Measurements from ENCODE around the gene AUP1. TPM values are rescaled to one million over a fixed set of nuclear protein-coding genes. Genes with fewer than 3 reads are reported as not detected.

Gene AUP1
- total and polyA plus RNA-seq, 9 of the 15 experiments (the other 6 are each of a cell fraction or from before 2014, with no cell fraction given), result 70.7 to 245 (median 165) TPM

- 96% methylated on average over 30 of the region's 65 CpGs for WGBS (ENCODE audit: insufficient coverage, low coverage, missing lambda C conversion rate)
- no peak for TF ChIP-seq TEAD2 (tag; IDR thresholded peaks at IDR 0.05)
- peak; percentile 75 for TF ChIP-seq POLR2G (IDR thresholded peaks at IDR 0.05; ENCODE audit: low read depth, low read length)
- H3K36me3 ChIP-seq (ENCODE audit: control insufficient read depth, insufficient read depth, low read length), result peaks cover under 1% of the 10 kb centered on the region; the same call in 1 of the 3 replicates
- H3K9ac ChIP-seq (ENCODE audit: insufficient read depth in 1 of 2, low read depth in 2 of 2, low read length in 2 of 2), result no peak within 1 kb of the TSS
- H3K79me2 ChIP-seq (ENCODE audit: control insufficient read depth, insufficient read depth, low read length), result peaks cover 19% of the 10 kb centered on the region
- H3K9me1 ChIP-seq (ENCODE audit: control insufficient read depth, insufficient read depth, low read length), result no peaks in the 10 kb centered on the region
- H3K4me3 ChIP-seq, result no peak within 1 kb of the TSS
- peaks cover 15 to 50% of the 10 kb centered on the region in 2 experiments; a peak in 4 of 5 replicates for H3K4me1 ChIP-seq (replicated peaks in 1 of 2; ENCODE audit: control insufficient read depth in 2 of 2, insufficient read depth in 2 of 2, low read length in 2 of 2)
- intact Hi-C loops (cut with micrococcal nuclease) (no loop called here), in situ Hi-C loops (cut with MboI) (no loop called here)
- H3K4me2 ChIP-seq (ENCODE audit: insufficient read depth, low read length), result no peak within 1 kb of the TSS
- ATAC-seq, result no peak
- BruUV-seq (replicated peaks), result no TSS peak
- H3K27me3 ChIP-seq (ENCODE audit: control insufficient read depth in 2 of 2, insufficient read depth in 2 of 2, low read length in 2 of 2), result no peaks in the 10 kb centered on the region
- FAIRE-seq, result no peak
- H3K9me3 ChIP-seq (replicated peaks; ENCODE audit: control insufficient read depth, insufficient read depth, low read depth, low read length), result no peaks in the 10 kb centered on the region
- ChIA-PET CTCF (ENCODE audit: low intra/inter-chr PET ratio) (no interaction called here), POLR2A (interaction anchor here (0.7 to 2.4 kb wide), 3 partner anchors 9 to 1114 kb away, joined by 3 to 13 read pairs (median 13); partner anchors contain the start of gene ALMS1)
- DNase-seq (ENCODE audit: extremely low read depth in 1 of 4, low spot score in 3 of 4), result no peak
- H4K20me1 ChIP-seq (replicated peaks; ENCODE audit: control insufficient read depth, insufficient read depth, low read length), result no peaks in the 10 kb centered on the region
- no peak within 1 kb of the TSS for H2AFZ ChIP-seq (ENCODE audit: low read depth, low read length)
- no peak within 1 kb of the TSS for H3K27ac ChIP-seq (ENCODE audit: extremely low read depth, low read depth, low read length)
These were observed 30.1 kb downstream of the AUP1 start, which contains the start of gene LBX2 for GRCh38 chr2:74499267-74499939. LBX2 (minus strand) TSS chr2:74499603; CDS start chr2:74499537, 66 bp downstream.

- Histone ChIP-seq H3K4me2 (ENCODE audit: insufficient read depth, low read length) (no peak overlapping the region), H3K4me3 (no peak overlapping the region), H3K9ac (ENCODE audit: insufficient read depth in 1 of 2, low read depth in 2 of 2, low read length in 2 of 2) (no peak overlapping the region), H3K79me2 (ENCODE audit: control insufficient read depth, insufficient read depth, low read length) (peaks cover 12% of the 10 kb centered on the region; the same call in 2 of the 3 replicates), H3K27me3 (ENCODE audit: control insufficient read depth in 2 of 2, insufficient read depth in 2 of 2, low read length in 2 of 2) (no peaks in the 10 kb centered on the region), H3K36me3 (ENCODE audit: control insufficient read depth, insufficient read depth, low read length) (peaks cover 8% of the 10 kb centered on the region; the same call in 2 of the 3 replicates), H3K9me3 (replicated peaks; ENCODE audit: control insufficient read depth, insufficient read depth, low read depth, low read length) (no peaks in the 10 kb centered on the region), H3K9me1 (ENCODE audit: control insufficient read depth, insufficient read depth, low read length) (no peaks in the 10 kb centered on the region), H3K27ac (ENCODE audit: extremely low read depth, low read depth, low read length) (no peak overlapping the region), H4K20me1 (replicated peaks; ENCODE audit: control insufficient read depth, insufficient read depth, low read length) (no peaks in the 10 kb centered on the region), H3K4me1 (replicated peaks in 1 of 2; ENCODE audit: control insufficient read depth in 2 of 2, insufficient read depth in 2 of 2, low read length in 2 of 2) (peaks cover 11 to 46% of the 10 kb centered on the region in 2 experiments; a peak in 4 of 5 replicates), H2AFZ (ENCODE audit: low read depth, low read length) (no peak overlapping the region)
- ChIA-PET POLR2A (no interaction called here), CTCF (ENCODE audit: low intra/inter-chr PET ratio) (no interaction called here)
- no TSS peak for BruUV-seq (replicated peaks)
- intact Hi-C loops (cut with micrococcal nuclease), result no loop called here
- 96% methylated on average over 31 of the region's 41 CpGs for WGBS (ENCODE audit: insufficient coverage, low coverage, missing lambda C conversion rate)
- in situ Hi-C loops (cut with MboI), result no loop called here
- DNase-seq (ENCODE audit: extremely low read depth in 1 of 4, low spot score in 3 of 4) (no peak), ATAC-seq (no peak), FAIRE-seq (no peak)
- TF ChIP-seq CHAMP1 (IDR thresholded peaks at IDR 0.05), result no peak
- TF ChIP-seq NFE2L1 (tag; IDR thresholded peaks at IDR 0.05; ENCODE audit: borderline replicate concordance, low read depth), result no peak
- TF ChIP-seq ZNF41 (CRISPR knock-in tag; conservative IDR thresholded peaks at IDR 0.05), result no peak
- TF ChIP-seq TARDBP (IDR thresholded peaks at IDR 0.05), result no peak
- no peak for TF ChIP-seq HOXB6 (CRISPR knock-in tag; IDR thresholded peaks at IDR 0.05; ENCODE audit: borderline replicate concordance)
- peak; percentile 75; the same call in 1 of the 2 replicates for TF ChIP-seq ZBTB33 (CRISPR knock-in tag; IDR thresholded peaks at IDR 0.05)
- no peak for TF ChIP-seq FIP1L1 (IDR thresholded peaks at IDR 0.05; ENCODE audit: low read depth, low read length, poor library complexity, severe bottlenecking)
These were observed 30.8 kb downstream of the AUP1 start for GRCh38 chr2:74498500-74499266.

Data from K562 (cell line).